Right ventricle myocardium inferior (tissue), 1 donor: Measurements from ENCODE around the gene ZSCAN18. TPM values are rescaled to one million over a fixed set of nuclear protein-coding genes. Genes with fewer than 3 reads are reported as not detected.

Experiments
- ATAC-seq: fragments of 200-7000 bp; cut with Tn5 transposase; one replicate; pipeline ENCODE4 v1.9.1; 2020; ENCODE audit warnings: mild to moderate bottlenecking, moderate library complexity
- DNase-seq: peaks from one replicate; pipeline ENCODE4 v3.0.0; 2021; ENCODE audit errors: missing footprints
- intact Hi-C: fragments of 100-400 bp; cut with DNase I; formaldehyde crosslinking; loops from one replicate; pipeline ENCODE4 v1.11.0; 2022
- total RNA-seq: library from RNA; stranded (reverse); fragmentation: NEBNext Ultra II Directional; extraction: Animal tissue kit (Norgen Biotek cat#: 25700); gene quantifications from one replicate; pipeline ENCODE4 v1.2.1, GENCODE V29; 2021
- donor health status: DM: no; HTN: yes; CAD: no; lungs with severe emphysema.

The ZSCAN18 gene
- total RNA-seq, 1 donor from 2014 or later, result 65.8 TPM

DNA sequence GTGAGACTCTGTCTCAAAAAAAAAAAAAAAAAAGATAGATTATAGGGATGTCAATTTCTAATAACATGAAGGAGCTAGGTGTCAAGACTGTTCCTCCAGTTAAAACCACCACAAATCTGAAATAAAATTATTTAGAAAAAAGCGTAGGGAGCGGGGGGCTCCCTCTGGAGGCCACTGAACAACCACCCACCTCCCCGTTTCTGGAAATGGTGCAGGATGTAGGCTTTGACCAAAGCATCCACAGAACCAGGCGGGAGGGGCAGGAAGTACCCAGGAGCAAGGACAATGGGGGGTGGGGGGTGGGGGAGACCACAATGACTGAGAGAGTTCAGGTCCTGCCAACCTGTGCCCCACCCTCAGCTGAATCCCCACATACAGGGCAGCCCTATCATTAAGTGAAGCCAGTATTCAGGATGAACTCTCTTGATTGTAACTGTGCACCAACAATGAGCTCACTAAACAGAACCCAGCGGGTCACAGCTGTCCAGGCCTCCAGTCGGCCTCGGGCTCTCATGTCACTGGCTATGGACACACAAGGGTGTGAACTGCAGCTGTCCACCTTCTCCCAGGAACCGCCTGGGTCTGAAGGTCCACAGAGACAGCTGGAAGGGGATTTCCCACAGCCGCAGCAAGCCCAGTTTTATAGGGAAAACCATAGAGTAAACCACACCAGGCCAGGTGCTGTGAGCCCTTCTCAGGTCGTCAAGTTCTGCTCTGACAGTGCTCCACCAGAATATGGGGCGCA is 6.6 kb downstream of the ZSCAN18 start:
- DNase-seq (no peak), ATAC-seq (no peak)
- intact Hi-C loops, result no loop called here

DNA sequence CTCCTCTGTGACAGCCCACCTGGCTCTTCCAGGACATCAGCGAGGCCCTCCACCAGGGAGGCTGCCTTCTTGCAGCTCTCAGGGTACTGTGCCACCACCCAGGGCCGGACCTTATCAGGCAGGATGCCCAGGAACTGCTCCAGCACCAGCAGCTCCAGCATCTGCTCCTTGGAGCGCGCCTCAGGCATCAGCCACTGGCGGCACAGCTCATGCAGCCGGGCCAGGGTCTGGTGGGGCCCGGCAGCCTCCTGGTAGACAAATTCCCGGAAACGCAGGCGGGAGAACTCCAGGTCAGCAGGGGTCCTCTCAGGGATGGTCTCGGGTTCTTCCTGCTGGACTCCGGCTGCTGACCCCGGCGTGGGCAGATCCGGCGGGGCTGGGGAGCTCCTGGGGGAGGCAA is 8.2 kb downstream of the ZSCAN18 start:
- DNase-seq (no peak), ATAC-seq (no peak)
- intact Hi-C loops, result no loop called here

DNA sequence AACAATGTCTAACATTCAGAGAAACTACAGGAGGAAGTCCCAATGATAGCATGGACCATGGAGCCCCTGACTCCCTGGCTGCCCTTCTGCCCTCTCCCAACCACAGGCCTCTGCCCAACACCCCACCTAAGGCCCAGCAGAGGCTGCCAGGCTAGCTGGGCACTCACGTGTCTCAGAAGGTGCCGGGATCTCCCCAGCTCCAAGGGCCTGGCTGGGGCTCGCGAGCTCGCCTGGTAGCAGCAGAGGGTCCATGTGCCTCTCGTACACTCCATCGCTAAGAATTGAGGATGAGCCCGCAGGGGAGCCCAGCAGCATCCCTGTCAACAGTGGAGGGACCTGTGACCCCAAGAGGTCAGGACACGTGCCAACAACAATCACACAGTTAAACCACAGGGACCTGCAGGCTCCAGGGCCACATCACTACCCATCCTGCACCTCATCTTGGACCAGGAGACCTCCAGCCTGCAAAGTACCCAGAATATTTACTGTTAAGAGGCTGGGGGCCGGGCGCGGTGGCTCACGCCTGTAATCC is 9.4 kb downstream of the ZSCAN18 start:
- no peak for ATAC-seq
- no peak for DNase-seq
- intact Hi-C loops, result no loop called here

DNA sequence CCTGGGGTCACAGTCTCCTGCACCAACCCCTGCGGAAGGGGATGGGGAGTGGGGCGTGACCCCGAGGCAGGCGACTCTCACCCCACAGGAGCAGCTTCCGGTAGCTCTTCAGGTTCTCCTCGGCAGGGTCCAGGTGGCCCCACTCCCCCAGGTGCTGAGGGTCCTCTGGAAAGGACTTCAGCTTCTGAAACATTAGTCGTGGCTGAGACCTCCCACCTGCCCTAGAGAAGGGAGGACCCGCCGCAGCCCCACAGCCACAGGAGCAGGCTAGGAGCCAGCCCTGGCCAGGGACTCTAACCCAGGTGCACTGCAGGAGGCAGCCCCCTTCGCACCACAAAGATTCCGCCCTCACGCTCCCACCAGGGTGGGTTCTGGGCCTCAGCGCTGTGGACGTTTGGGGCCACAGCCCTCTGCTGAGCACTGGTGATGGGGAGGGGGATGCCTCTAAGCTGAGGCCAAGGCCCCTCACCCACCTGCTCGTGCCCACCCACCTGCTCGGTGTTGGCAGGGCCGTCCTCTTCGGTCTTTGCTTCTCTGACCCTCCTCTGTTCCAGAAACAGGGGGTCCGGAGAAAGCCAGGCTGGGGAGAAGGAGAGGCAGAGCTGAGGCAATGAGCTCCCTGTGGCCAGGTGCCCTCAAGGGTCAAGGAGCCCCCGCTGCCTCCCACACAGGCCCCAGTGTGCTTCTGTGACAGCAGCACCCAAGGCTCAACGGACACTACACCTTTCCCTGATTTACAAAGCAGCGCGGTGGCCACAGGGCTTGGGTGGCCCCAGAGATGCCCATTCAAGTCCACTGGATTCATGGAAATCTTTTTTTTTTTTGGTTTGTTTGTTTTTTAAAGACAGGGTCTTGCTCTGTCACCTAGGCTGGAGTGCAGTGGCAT is 11.0 kb downstream of the ZSCAN18 start:
- intact Hi-C loops, result no loop called here
- ATAC-seq (no peak), DNase-seq (no peak)

DNA sequence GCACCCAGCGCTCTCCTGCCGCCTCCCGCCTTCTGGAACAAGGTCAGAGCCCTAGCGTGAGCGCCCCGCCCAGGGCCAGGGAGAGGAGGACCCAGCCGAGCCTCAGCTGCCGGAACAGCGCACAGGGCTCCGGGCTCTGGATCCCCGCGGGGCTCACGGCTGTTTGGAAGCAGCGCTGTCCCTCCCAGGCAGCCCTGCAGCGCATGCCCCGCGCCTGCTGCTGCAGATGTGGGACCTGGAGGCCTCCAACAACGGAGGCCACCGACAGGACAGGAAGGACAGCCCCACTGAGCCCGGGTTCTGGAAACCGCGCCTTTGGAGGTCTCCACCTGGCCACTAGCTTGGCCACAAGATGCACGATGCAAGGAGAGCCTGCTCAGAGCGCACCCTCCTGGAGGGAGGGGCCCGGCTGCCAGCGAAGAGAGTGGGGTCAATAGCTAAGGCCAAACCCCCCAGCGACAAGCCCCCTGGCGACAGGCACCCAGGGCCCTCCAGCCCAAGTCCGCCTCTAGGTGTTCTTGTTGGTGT is 12.6 kb downstream of the ZSCAN18 start:
- ATAC-seq, result no peak
- intact Hi-C loops, result no loop called here

DNA sequence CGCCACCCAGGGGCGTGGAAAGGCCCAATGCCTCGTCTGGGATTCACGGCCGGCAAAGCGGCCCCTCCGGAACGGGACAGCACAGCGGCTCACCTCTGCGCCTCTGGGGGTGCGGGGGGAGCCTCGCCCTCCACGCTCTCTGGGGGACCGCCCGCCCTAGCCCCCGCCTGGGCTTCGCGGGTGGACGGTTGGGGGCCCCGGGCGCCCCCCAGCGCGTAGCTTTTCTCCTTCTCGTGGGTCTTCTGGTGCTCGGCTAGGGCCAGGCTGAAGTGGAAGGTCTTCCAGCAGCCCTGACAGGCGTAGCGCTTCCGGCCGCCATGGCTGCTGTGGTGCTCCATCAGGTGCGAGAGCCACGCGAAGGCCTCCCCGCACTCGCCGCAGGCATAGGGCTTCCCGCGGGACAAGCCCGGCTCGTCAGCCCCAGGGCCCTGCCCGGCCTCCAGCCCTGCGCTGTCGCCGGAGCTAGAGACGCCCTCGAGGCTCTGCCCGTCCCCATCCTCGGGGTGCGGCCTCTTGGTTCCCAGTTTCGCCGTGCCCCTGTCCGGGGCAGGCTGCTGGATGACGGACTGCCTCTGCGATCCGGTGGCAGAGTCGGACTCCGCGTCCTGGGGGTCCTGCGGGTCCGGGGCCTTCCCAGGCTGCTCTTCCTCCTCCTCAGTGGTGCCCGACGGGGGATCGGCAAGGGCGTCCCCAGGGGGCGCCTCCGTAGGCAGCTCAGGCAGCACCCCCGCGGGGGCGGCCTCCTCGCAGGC is 13.3 kb downstream of the ZSCAN18 start:
- intact Hi-C loops, result no loop called here
- ATAC-seq (no peak), DNase-seq (no peak)

More for the DNA sequence above, 12.6 kb downstream of the ZSCAN18 start:
- DNase-seq, result no peak

DNA sequence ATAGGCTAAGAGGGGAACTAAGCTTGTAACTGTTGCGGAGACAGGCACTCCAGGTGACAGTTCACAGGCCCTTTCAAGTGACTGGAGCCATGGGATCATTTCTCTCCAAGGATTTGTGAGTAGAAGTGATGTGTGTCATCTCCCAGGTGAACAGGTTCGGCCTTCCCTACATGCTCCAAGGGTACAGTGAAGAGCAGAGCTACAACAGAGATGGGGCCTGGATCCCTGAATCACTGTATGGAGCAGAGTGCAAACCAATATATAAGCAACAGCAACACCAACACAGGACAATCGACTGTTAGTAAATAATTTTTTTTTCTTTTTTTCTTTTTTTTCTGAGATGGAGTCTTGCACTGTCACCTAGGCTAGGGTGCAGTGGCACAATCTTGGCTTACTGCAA is 15.0 kb downstream of the ZSCAN18 start:
- intact Hi-C loops, result no loop called here

DNA sequence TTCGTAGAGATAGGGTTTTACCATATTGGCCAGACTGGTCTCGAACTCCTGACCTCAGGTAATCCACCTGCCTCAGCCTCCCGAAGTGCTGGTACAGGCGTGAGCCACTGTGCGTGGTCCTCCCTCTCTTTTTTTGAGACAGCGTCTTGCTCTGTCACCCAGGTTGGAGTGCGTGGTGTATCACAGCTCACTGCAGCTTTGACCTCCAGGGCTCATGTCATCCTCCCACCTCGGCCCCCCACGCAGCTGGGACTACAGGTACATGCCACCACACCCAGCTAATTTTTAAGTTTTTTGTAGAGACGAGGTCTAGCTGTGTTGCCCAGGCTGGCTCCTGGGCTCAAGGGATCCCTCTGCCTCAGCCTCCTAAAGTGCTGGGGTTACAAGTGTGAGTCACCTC is 18.2 kb downstream of the ZSCAN18 start:
- DNase-seq (no peak), ATAC-seq (no peak)
- intact Hi-C loops, result no loop called here

More for the DNA sequence above, 15.0 kb downstream of the ZSCAN18 start:
- ATAC-seq (no peak), DNase-seq (no peak)

DNA sequence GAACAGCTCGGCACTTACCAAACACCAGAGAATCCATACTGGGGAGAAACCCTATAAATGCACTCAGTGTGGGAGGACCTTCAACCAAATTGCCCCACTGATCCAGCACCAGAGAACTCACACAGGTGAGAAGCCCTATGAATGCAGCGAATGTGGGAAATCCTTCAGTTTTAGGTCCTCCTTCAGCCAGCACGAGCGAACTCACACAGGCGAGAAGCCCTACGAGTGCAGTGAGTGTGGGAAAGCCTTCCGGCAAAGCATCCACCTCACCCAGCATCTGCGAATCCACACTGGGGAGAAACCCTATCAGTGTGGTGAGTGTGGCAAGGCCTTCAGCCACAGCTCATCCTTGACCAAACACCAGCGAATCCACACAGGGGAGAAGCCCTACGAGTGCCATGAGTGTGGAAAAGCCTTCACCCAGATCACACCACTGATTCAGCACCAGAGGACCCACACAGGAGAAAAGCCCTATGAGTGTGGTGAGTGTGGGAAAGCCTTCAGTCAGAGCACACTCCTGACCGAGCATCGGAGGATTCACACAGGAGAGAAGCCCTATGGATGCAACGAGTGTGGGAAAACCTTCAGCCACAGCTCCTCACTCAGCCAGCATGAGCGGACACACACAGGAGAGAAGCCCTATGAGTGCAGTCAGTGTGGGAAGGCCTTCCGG is 30.7 kb downstream of the ZSCAN18 start:
- intact Hi-C loops, result no loop called here
- no peak for DNase-seq
- ATAC-seq, result no peak

DNA sequence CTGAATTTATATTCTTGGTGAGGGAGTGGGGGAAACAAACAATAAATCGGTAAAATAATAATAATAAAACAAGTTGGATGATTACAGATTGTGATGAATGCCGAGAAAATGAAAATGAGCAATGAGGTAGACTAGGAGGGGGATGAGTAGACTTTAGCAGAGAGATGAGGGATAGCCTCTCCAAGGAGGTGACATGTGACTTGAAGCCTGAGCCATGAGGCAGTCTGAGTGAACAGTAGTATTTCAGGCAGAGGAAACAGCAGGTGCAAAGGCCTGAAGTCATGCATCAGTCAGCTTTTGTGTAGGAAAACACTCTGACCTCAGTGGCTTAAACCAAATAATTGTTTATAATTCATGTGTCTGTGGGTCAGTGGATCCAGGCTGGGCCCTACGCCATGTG is 34.3 kb downstream of the ZSCAN18 start:
- intact Hi-C loops, result no loop called here
- no peak for DNase-seq
- ATAC-seq, result no peak

DNA sequence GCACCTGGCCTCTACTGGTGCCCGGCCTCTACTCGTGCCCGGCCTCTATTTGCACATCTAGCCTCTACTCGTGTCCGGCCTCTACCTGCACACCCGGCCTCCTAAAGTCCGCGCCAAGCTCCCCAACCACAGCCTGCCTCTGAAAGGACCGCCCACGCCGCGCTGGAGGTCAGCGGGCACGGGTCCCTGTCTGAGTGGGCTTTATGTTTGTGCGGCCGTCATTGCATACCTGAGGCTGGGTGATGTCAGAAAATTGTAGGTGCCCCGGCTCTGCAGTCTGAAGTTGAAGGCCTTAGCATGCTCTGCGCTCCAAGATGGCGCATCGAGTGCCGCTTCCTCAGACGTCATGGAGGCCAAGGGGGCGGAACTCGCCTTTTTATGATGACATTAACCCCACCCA is 37.8 kb downstream of the ZSCAN18 start:
- intact Hi-C loops, result no loop called here
- ATAC-seq, result no peak

DNA sequence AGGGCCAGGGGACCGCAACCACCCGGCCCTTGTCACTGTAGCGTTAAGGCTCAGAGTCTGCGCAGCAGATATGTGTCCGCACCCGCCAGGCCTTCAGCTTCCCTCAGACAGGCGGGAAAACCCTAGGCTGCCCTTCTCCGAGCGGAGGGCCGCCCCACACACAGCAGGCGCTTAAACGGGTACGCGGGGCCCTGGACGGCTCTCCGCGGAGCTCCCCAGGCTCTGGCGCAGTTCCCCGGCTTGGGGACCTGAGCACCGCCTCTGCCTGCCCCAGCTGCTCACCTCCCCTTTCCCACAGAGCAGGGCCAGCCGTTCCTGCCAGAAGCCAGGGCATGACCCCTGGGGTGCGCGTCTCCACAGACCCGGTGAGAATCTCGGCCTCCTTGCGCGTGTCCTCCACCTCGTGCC is 38.4 kb downstream of the ZSCAN18 start:
- no peak for DNase-seq
- intact Hi-C loops, result loop anchor here (1.0 to 5.0 kb wide), 2 partner anchors 39 to 57 kb away; partner anchors contain the start of genes ZNF606 and ZSCAN18

More for the DNA sequence above, 37.8 kb downstream of the ZSCAN18 start:
- no peak for DNase-seq

DNA sequence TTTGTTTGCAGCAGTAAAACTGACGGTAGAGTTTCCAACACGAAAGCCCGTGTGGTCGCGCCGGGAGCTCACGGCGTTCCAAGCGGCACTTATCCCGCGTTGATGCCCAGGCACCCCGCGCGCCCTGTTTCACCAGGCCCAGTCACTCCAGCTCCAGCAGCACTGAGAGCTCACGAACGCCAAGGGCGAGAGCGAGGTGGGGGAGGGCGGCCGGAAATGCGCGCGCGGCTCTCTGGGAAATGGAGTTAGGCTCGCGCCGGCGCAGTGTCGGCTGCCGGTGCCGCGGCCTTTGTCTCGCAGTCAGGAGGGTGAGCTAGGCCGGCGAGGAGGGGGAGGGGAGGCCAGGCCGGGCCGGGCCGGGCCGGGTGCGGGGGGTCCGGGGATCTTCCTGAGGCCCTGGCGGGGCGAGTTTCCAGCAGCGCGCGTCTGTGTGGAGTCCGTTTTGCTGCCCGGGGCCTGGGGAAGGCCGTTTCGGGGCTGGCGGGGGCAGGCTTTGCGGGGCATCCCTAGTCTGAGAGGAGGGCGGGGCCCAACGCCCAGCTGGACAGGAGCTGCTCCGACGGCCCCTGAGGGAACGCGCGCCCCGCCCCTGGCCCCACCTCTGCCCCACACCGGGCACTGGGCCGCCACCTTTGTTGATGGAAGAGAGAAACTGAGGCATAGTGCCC is 38.9 kb downstream of the ZSCAN18 start, which contains the start of gene ZNF135:
Gene ZNF135, plus strand, starts transcription at position 280 of the 668 bp plus-strand sequence. CDS start 721 bp downstream, outside the sequence.
- DNase-seq (peak; percentile 91), ATAC-seq (peak; percentile 97)
- intact Hi-C loops, result loop anchor here (1.0 to 5.0 kb wide), 2 partner anchors 39 to 57 kb away; partner anchors contain the start of genes ZNF606 and ZSCAN18

More for the DNA sequence above, 38.4 kb downstream of the ZSCAN18 start:
- ATAC-seq, result peak; percentile 6

DNA sequence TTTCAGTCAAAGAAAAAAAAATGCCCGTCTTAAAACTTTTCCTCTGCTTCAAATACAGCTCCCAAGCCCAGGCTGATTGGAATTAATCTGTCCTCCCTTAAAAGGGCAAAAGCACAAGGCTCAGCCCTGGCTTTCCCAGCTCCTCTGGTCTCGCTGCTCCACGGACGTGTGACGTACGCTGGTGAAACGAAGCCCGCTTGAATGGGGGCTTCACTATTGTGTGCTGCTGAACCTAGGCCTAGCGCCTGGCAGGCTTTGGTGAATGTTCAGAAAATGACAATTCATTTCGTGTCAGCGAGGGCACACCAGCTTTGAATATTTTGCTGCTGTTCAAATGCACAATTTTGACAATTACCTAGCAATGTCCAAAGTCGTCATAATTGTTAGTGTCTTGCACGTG is 39.6 kb downstream of the ZSCAN18 start:
- no peak for ATAC-seq
- DNase-seq, result no peak
- intact Hi-C loops, result loop anchor here (5.0 kb wide), 1 partner anchor 56 kb away; the partner anchor contains the start of gene ZNF606

DNA sequence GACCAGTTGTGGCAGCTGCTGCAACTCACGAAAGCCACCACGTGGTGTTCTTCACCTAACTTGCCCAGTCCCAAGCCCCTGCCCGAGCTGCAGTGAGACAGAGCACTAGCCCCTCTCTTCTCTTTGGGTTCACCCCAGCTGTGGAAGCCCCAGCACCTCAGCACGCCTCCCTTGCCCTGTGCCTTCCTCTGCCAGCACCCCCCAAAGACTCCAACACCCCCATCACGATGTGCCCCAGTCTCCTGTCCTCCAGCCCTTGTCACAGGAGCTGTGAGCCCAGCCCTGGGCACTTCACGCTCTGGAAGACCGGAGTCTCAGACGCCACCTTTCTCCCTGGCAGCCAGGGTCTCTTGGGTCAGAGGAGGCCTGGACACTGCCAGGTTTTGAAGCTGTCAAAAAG is 41.2 kb downstream of the ZSCAN18 start:
- ATAC-seq, result no peak
- intact Hi-C loops, result loop anchor here (5.0 kb wide), 1 partner anchor 55 kb away; the partner anchor contains the start of gene ZNF606
- no peak for DNase-seq

DNA sequence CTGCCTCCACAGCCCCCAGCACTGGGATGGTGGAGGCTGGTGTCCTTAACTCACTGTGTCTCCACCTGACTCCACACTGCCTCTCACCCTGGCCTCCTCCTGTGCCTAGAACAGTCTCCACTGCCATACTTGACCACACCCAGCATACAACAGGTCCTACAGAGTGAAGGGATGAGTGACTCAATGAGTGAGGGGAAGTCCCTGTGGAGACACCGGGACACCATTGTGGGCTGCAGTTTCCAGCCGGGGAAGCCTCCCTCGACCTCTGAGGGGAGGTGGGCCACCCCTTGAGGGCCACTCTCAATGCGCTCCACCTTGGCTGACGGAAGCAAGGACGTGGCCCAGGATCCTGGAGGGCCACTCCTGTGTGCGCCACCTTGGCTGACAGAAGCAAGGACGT is 41.8 kb downstream of the ZSCAN18 start:
- ATAC-seq (no peak), DNase-seq (no peak)
- intact Hi-C loops, result loop anchor here (5.0 kb wide), 1 partner anchor 54 kb away; the partner anchor contains the start of gene ZNF606
